Heart right ventricle (tissue), 16 donors: ENCODE measurements around the gene DNAJB5. TPM values are rescaled to one million over a fixed set of nuclear protein-coding genes. Genes with fewer than 3 reads are reported as not detected.
A peak's percentile ranks its signal among the peaks of the same experiment; 100 is the strongest.

Experiments
- ATAC-seq, 8 donors: fragments of 200-7000 bp; cut with Tn5 transposase; one replicate each; pipeline ENCODE4 v1.9.1; 2020; ENCODE audit warnings: mild to moderate bottlenecking in 8 of 8, moderate library complexity in 8 of 8, moderate number of reproducible peaks in 1 of 8
- DNase-seq, 2 donors: peaks; one replicate each; pipeline ENCODE4 v3.0.0-alpha.2; 2020
- H3K27ac ChIP-seq, 10 donors: fragments of 200-600 bp; sonication (generic) in 2 of 10; one replicate each; pipeline versions ENCODE4 v1.5.0 to v1.8.0; 2020 to 2022; ENCODE audit warnings: mild to moderate bottlenecking in 3 of 10
- H3K27me3 ChIP-seq, 7 donors: fragments of 200-600 bp; one replicate each; pipeline ENCODE4 v1.8.0; 2021 to 2022; ENCODE audit warnings: mild to moderate bottlenecking in 2 of 7
- H3K36me3 ChIP-seq, 9 donors: fragments of 200-600 bp; sonication (generic) in 1 of 9; one replicate each; pipeline versions ENCODE4 v1.5.0 to v1.8.0; 2020 to 2022; ENCODE audit warnings: mild to moderate bottlenecking in 2 of 9
- H3K4me1 ChIP-seq, 9 donors: fragments of 200-600 bp; sonication (generic) in 1 of 9; one replicate each; pipeline versions ENCODE4 v1.5.0 to v1.8.0; 2020 to 2022; ENCODE audit warnings: mild to moderate bottlenecking in 4 of 9
- H3K4me3 ChIP-seq, 10 donors: fragments of 200-600 bp; sonication (generic) in 2 of 10; one replicate each; pipeline versions ENCODE4 v1.5.0 to v1.8.0; 2020 to 2022; ENCODE audit warnings: mild to moderate bottlenecking in 7 of 10, moderate library complexity in 2 of 10
- H3K9me3 ChIP-seq, 11 donors: fragments of 200-600 bp in 10 of 11; sonication (generic) in 2 of 11; one replicate each; pipeline versions ENCODE4 v1.5.0 to v1.8.0; 2013 to 2022; ENCODE audit warnings: mild to moderate bottlenecking in 2 of 11, control low read depth in 1 of 11, moderate library complexity in 1 of 11
- WGBS, 2 donors: extraction: QIAGEN DNeasy Blood & Tissue Kit; methylation state at CpG; one replicate each; pipeline ENCODE4 v1.1.7; 2013; ENCODE audit warnings: inconsistent platforms in 1 of 2; 5-methylcytosine and 5-hydroxymethylcytosine counted together
- intact Hi-C, 10 donors: fragments of 100-400 bp; cut with DNase I; formaldehyde crosslinking; loops; one replicate each; pipeline versions ENCODE4 v1.11.1 to v1.14.2; 2022
- polyA plus RNA-seq, 2 donors: library from polyadenylated mRNA; stranded (reverse); fragments of 200-250 nt; gene quantifications; one replicate each; pipeline ENCODE4 v1.2.3, GENCODE V29; 2013
- total RNA-seq, 10 donors: library from RNA; stranded (reverse); fragmentation: NEBNext Ultra II Directional in 3 of 10; extraction: Animal tissue kit (Norgen Biotek cat#: 25700) in 3 of 10; gene quantifications; one replicate each; pipeline versions ENCODE4 v1.2.1 to v1.2.4, GENCODE V29; 2021 to 2023
- TF ChIP-seq, protein P1 (sequence below), 9 donors: fragments of 200-600 bp; sonication (generic) in 2 of 9; IDR thresholded peaks; one replicate each; pipeline versions ENCODE4 v1.5.0 to v1.8.0; 2021 to 2022; ENCODE audit warnings: antibody characterized with exemption in 9 of 9, mild to moderate bottlenecking in 5 of 9, moderate library complexity in 1 of 9
- donor health status: Arrhythmogenic right ventricular cardiomyopathy.
- donor health status: ischemic (EF 13 %, LVEDD 7.1; RV severe dilation, severe dysfunction).
- donor health status: healthy with polysubstance abuse.
- donor health status: DM: no; HTN: yes; CAD: no.
- donor health status: DM: no; HTN: no; CAD: no.
- donor health status: ischemic (EF 25% LVEDD 6.9; RV normal size, moderate dysfunction).
- donor health status: ischemic (EF 25% LVEDD 5.7; RV mildly dilated, moderate dysfunction).
- donor health status: healthy.
- donor health status: DM: yes; HTN: yes; CAD: no.
- donor health status: Ischemic cardiomyopathy.
- donor health status: ischemic (EF 35%, LVEDD 5.7; RV mildly dilated, moderate dysfunction).
- donor health status: nonischemic (EF 11% LVEDD 7.7; RV severe dilation, severe dysfunction).
- donor health status: DM: yes; HTN: yes; CAD: no.
- donor health status: PGD.
- donor health status: ischemic (EF 29% LVEDD 5.4; RV normal size, mild dysfunction).
- donor health status: nonischemic (EF 23%, LVEDD 6.1; RV moderate dilation, normal function).

The DNAJB5 gene
- total and polyA plus RNA-seq, 12 donors, result 44.0 to 206 (median 85.1) TPM

DNA sequence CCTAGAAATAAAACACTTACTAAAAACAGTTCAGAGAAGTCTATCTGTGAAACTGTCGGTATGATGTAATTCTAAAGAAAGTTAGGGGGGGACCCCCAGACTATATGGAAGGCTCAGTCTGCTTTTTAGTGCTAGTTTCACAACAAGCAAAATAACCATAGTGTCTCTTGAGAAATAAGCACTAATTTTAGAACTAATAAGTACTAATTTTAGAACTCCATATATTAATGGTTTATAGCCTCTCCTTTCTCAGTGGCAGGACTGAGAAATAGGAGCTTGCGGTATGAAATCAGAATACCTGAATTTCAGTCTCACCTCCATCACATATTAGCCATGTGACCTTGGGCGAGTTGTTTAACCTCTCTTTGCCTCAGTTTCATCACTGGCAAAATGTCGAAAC, 32.9 kb upstream of the DNAJB5 start:
- peaks cover 0 to 89% (median 25%) of the 10 kb centered on the region in 7 donors for H3K27me3 ChIP-seq
- ATAC-seq (no peak), DNase-seq (no peak)
- TF ChIP-seq, protein P1, sequence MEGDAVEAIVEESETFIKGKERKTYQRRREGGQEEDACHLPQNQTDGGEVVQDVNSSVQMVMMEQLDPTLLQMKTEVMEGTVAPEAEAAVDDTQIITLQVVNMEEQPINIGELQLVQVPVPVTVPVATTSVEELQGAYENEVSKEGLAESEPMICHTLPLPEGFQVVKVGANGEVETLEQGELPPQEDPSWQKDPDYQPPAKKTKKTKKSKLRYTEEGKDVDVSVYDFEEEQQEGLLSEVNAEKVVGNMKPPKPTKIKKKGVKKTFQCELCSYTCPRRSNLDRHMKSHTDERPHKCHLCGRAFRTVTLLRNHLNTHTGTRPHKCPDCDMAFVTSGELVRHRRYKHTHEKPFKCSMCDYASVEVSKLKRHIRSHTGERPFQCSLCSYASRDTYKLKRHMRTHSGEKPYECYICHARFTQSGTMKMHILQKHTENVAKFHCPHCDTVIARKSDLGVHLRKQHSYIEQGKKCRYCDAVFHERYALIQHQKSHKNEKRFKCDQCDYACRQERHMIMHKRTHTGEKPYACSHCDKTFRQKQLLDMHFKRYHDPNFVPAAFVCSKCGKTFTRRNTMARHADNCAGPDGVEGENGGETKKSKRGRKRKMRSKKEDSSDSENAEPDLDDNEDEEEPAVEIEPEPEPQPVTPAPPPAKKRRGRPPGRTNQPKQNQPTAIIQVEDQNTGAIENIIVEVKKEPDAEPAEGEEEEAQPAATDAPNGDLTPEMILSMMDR (IDR thresholded peaks at IDR 0.05), result no peak
- H3K4me1 ChIP-seq, result peaks cover 0 to 17% (median 0%) of the 10 kb centered on the region in 9 donors
- H3K4me3 ChIP-seq, result no peak overlapping the region
- H3K27ac ChIP-seq, result no peak overlapping the region
- 81 to 88% methylated on average over 4 of the region's 4 CpGs for WGBS, 2 donors
- intact Hi-C loops, result no loop called here
- H3K9me3 ChIP-seq, result peaks cover 0 to 9% (median 0%) of the 10 kb centered on the region in 11 donors
- no peaks in the 10 kb centered on the region for H3K36me3 ChIP-seq

DNA sequence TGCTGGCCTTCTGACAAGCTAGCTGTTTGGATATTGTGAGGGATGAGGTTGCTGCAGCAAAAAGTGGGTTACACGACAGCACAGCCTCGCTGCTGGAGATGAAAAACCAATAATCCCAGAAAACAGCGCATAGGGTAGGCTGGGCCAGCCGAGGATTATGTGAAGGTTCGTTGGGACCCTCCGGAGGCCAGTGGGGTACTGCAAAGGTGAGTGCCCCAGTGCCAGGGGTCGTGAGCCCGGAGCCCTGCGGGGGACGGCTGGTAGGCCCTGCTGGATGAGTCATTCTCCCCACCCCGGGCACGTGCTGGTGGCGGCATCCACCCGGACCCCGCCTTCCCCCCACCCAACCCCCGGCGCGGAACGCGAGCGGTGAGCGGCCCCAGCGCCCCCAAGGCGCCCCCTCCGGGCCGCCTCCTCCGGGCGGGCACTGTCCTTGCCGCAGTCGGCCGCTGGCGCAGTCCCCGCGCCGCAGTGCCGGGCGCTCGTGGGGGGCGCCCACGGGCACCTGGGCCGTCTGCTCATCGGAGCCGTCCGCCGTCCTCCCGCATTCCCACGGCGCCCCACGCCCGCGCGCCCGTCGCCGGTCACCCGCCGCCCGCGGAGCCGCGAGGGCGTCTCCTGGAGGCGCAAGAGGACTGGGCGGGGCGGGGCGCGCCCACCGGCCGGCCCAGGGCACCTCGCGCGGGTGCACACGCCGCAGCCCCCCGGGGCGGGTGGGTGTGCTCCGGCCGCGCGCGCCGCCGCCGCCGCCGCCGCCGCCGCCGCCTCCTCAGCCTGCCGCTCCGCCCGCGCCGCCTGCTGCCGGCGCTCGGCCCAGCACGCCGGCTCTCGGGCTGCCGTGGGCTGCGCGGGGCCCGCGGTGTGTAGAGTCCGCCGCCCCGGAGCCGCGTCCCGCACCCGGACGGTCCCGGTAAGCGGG, 31.8 kb upstream of the DNAJB5 start, which contains the start of gene PHF24:
Gene PHF24 (plus strand): TSS at position 794 of the 919 bp plus-strand sequence. CDS start 13,014 bp downstream, outside the sequence.
- peaks cover 0 to 28% (median 0%) of the 10 kb centered on the region in 9 donors for H3K4me1 ChIP-seq
- ATAC-seq, result peak in 7 of 8 donors; percentile 22 to 66 (median 53)
- 2 to 3% methylated on average over 37 to 110 of the region's 116 CpGs for WGBS, 2 donors
- peaks cover 0 to 88% (median 25%) of the 10 kb centered on the region in 7 donors for H3K27me3 ChIP-seq
- TF ChIP-seq, protein P1 (IDR thresholded peaks at IDR 0.05), result peak in 2 of 9 donors; percentile 13 to 15
- no peak for DNase-seq
- H3K4me3 ChIP-seq, result peak within 1 kb of the TSS in 9 of 10 donors; percentile 34 to 52 (median 41)
- intact Hi-C loops, result no loop called here
- H3K36me3 ChIP-seq, result no peaks in the 10 kb centered on the region
- H3K9me3 ChIP-seq, result no peaks in the 10 kb centered on the region
- no peak within 1 kb of the TSS for H3K27ac ChIP-seq

DNA sequence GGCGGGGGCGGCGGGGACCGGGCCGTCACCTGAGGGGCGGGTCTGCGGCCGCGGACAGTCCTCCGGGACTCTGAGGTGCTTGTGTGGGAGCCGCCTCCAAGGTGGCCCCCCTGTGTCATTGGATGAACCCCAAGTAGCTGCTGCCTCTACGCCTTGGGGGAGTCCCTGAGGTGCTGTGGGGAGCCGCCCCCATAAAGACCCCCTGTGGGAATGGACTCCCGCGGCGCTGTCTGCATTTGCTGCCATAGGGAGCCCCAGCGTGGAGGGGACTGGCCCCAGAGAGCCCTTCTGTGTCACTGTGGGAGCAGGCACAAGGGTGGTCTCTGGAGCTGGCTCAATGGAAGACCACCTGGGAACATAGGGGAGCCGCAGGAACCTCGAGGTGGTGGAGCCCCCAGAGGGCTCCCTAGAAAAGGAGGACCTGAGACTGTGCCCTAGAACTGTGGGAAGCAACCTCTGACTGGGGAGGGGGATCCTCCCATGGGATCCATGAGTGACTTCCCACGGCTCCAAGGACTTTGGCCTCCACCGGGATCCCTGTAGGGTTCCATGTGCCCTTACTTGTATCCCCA, 31.0 kb upstream of the DNAJB5 start:
- DNase-seq, result no peak
- no peak overlapping the region for H3K27ac ChIP-seq
- no peaks in the 10 kb centered on the region for H3K36me3 ChIP-seq
- peak overlapping the region in 9 of 10 donors; percentile 34 to 52 (median 41) for H3K4me3 ChIP-seq
- H3K4me1 ChIP-seq, result peaks cover 0 to 30% (median 0%) of the 10 kb centered on the region in 9 donors
- peaks cover 0 to 92% (median 25%) of the 10 kb centered on the region in 7 donors for H3K27me3 ChIP-seq
- intact Hi-C loops, result no loop called here
- TF ChIP-seq, protein P1 (IDR thresholded peaks at IDR 0.05), result no peak
- peak in 2 of 8 donors; percentile 13 to 50 for ATAC-seq
- H3K9me3 ChIP-seq, result no peaks in the 10 kb centered on the region
- 16 to 19% methylated on average over 17 to 21 of the region's 21 CpGs for WGBS, 2 donors

DNA sequence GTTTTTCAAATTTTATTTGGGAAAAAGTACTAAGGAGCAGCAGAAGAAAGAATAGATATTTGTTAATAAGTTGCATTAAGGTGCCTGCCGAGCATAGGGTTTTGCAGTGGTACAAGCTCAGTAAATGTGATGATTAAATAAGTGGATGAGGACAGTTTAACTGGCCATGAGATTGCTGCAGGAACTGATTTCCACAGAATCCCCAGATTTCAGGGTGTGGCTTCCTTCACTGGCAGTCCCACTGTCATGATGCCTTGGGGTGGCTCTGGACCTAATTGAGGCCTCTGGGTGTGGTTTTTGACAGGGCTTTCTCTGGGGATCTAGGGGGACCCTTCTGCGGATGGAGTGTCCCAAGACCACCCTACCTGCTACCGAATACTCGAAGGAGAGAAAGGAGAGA, 30.1 kb upstream of the DNAJB5 start:
- Histone ChIP-seq H3K36me3 (no peaks in the 10 kb centered on the region), H3K27ac (no peak overlapping the region), H3K27me3 (peaks cover 0 to 94% (median 25%) of the 10 kb centered on the region in 7 donors), H3K9me3 (no peaks in the 10 kb centered on the region), H3K4me3 (no peak overlapping the region), H3K4me1 (peaks cover 0 to 30% (median 0%) of the 10 kb centered on the region in 9 donors)
- ATAC-seq (no peak), DNase-seq (no peak)
- intact Hi-C loops, result no loop called here
- TF ChIP-seq, protein P1 (IDR thresholded peaks at IDR 0.05), result no peak
- 92 to 99% methylated on average over 4 of the region's 4 CpGs for WGBS, 2 donors
